Mononuclear cell (primary cell): ENCODE measurements around the gene CLK3. TPM values are rescaled to one million over a fixed set of nuclear protein-coding genes. Genes with fewer than 3 reads are reported as not detected.
"Not testable (repeated sequence)": the region's sequence is repeated elsewhere in the genome, so short reads cannot be mapped to it uniquely, and the experiment has no call there.

ENCODE experiments used
- H3K27me3 ChIP-seq: 2 replicates; pipeline ENCODE4 v1.6.0; 2011; ENCODE audit warnings: low read length, control low read depth; ENCODE audit not compliant: insufficient read depth
- H3K4me1 ChIP-seq: 2 replicates; pipeline ENCODE4 v1.5.1; 2011; ENCODE audit warnings: mild to moderate bottlenecking, low read length, control low read depth; ENCODE audit not compliant: insufficient read depth
- H3K4me3 ChIP-seq: 2 replicates; pipeline ENCODE4 v1.5.1; 2011; ENCODE audit warnings: mild to moderate bottlenecking, low read length, moderate library complexity
- H3K9me3 ChIP-seq: 2 replicates; pipeline ENCODE4 v1.5.1; 2011; ENCODE audit warnings: low read depth, mild to moderate bottlenecking, control low read depth, low read length
- total RNA-seq: library from RNA; depleted of rRNA; stranded (reverse); fragments of >200 nt; gene quantifications from one replicate; pipeline ENCODE4 v1.2.3, GENCODE V29; 2012

Gene CLK3
- total RNA-seq, 1 donor, result 158 TPM

- Histone ChIP-seq H3K4me3 (no peak overlapping the region), H3K4me1 (peaks cover 19% of the 10 kb centered on the region), H3K9me3 (no peaks in the 10 kb centered on the region), H3K27me3 (no peaks in the 10 kb centered on the region)
Measured at GRCh38 chr15:74594455-74594854, 21.2 kb upstream of the CLK3 start.

GRCh38 chr15:74595271-74595670, 20.4 kb upstream of the CLK3 start:
- Histone ChIP-seq H3K4me1 (peaks cover 18% of the 10 kb centered on the region), H3K9me3 (no peaks in the 10 kb centered on the region), H3K4me3 (no peak overlapping the region), H3K27me3 (no peaks in the 10 kb centered on the region)

- not testable (repeated sequence) for H3K4me3 ChIP-seq, H3K27me3 ChIP-seq, H3K9me3 ChIP-seq
- peaks cover 18% of the 10 kb centered on the region for H3K4me1 ChIP-seq
Measured at GRCh38 chr15:74596736-74597135, 18.9 kb upstream of the CLK3 start.

- H3K4me1 ChIP-seq, result peaks cover 18% of the 10 kb centered on the region
- not testable (repeated sequence) for H3K27me3 ChIP-seq, H3K9me3 ChIP-seq, H3K4me3 ChIP-seq
Measured at GRCh38 chr15:74597146-74597705, 18.4 kb upstream of the CLK3 start.

GRCh38 chr15:74598126-74598842, 17.4 kb upstream of the CLK3 start:
- Histone ChIP-seq H3K27me3 (no peaks in the 10 kb centered on the region), H3K4me3 (peak overlapping the region; percentile 57), H3K9me3 (no peaks in the 10 kb centered on the region), H3K4me1 (peaks cover 18% of the 10 kb centered on the region)

- Histone ChIP-seq H3K27me3 (no peaks in the 10 kb centered on the region), H3K4me3 (no peak overlapping the region), H3K9me3 (no peaks in the 10 kb centered on the region), H3K4me1 (peaks cover 18% of the 10 kb centered on the region)
Measured at GRCh38 chr15:74599156-74599555, 16.5 kb upstream of the CLK3 start.

- Histone ChIP-seq H3K27me3 (no peaks in the 10 kb centered on the region), H3K4me3 (no peak overlapping the region), H3K9me3 (no peaks in the 10 kb centered on the region), H3K4me1 (peaks cover 13% of the 10 kb centered on the region)
Measured at GRCh38 chr15:74603026-74603788, 12.4 kb upstream of the CLK3 start.

- H3K4me1 ChIP-seq, result peaks cover 8% of the 10 kb centered on the region
- H3K27me3 ChIP-seq, result no peaks in the 10 kb centered on the region
- no peak overlapping the region for H3K4me3 ChIP-seq
- no peaks in the 10 kb centered on the region for H3K9me3 ChIP-seq
Measured at GRCh38 chr15:74603789-74604705, 11.6 kb upstream of the CLK3 start.

GRCh38 chr15:74604983-74605794, 10.4 kb upstream of the CLK3 start:
- no peaks in the 10 kb centered on the region for H3K27me3 ChIP-seq
- no peak overlapping the region for H3K4me3 ChIP-seq
- H3K4me1 ChIP-seq, result no peaks in the 10 kb centered on the region
- H3K9me3 ChIP-seq, result no peaks in the 10 kb centered on the region

GRCh38 chr15:74605795-74606150, 9.9 kb upstream of the CLK3 start:
- Histone ChIP-seq H3K4me1 (no peaks in the 10 kb centered on the region), H3K4me3 (no peak overlapping the region), H3K27me3 (no peaks in the 10 kb centered on the region), H3K9me3 (no peaks in the 10 kb centered on the region)

- Histone ChIP-seq H3K27me3 (no peaks in the 10 kb centered on the region), H3K4me1 (no peaks in the 10 kb centered on the region), H3K4me3 (no peak overlapping the region), H3K9me3 (no peaks in the 10 kb centered on the region)
Measured at GRCh38 chr15:74608786-74609185, 6.8 kb upstream of the CLK3 start.

- Histone ChIP-seq H3K4me1 (peaks cover 9% of the 10 kb centered on the region), H3K4me3 (no peak overlapping the region), H3K9me3 (no peaks in the 10 kb centered on the region), H3K27me3 (no peaks in the 10 kb centered on the region)
Measured at GRCh38 chr15:74609938-74610301, 5.7 kb upstream of the CLK3 start.

- no peaks in the 10 kb centered on the region for H3K9me3 ChIP-seq
- H3K4me1 ChIP-seq, result peaks cover 12% of the 10 kb centered on the region
- no peaks in the 10 kb centered on the region for H3K27me3 ChIP-seq
- H3K4me3 ChIP-seq, result no peak overlapping the region
Measured at GRCh38 chr15:74610302-74610951, 5.2 kb upstream of the CLK3 start.

- Histone ChIP-seq H3K4me3 (no peak overlapping the region), H3K9me3 (no peaks in the 10 kb centered on the region), H3K27me3 (no peaks in the 10 kb centered on the region), H3K4me1 (peaks cover 13% of the 10 kb centered on the region)
Measured at GRCh38 chr15:74611341-74611740, 4.3 kb upstream of the CLK3 start.
